Fibroblast of villous mesenchyme (primary cell): Measurements from ENCODE around the gene USP20. TPM values are rescaled to one million over a fixed set of nuclear protein-coding genes. Genes with fewer than 3 reads are reported as not detected.

Experiments used
- DNase-seq: peaks from one replicate; pipeline ENCODE4 v3.0.0-alpha.2; 2010; ENCODE audit warnings: low read depth
- H3K4me3 ChIP-seq: 2 replicates; pipeline ENCODE4 v1.5.1; 2011; ENCODE audit warnings: low read depth, mild to moderate bottlenecking, low read length
- total RNA-seq: library from RNA; depleted of rRNA; stranded (reverse); fragments of >200 nt; gene quantifications from 2 replicates; pipeline ENCODE4 v1.2.3, GENCODE V29; 2012
- TF ChIP-seq, protein P1 (sequence below): IDR thresholded peaks from 2 replicates; pipeline ENCODE4 v1.5.1; 2012; ENCODE audit warnings: low read depth, mild to moderate bottlenecking, low read length; ENCODE audit not compliant: insufficient read depth

Gene USP20
- total RNA-seq, 1 donor = 10.4 TPM

- H3K4me3 ChIP-seq = no peak overlapping the region
- DNase-seq = no peak
- TF ChIP-seq, protein P1, sequence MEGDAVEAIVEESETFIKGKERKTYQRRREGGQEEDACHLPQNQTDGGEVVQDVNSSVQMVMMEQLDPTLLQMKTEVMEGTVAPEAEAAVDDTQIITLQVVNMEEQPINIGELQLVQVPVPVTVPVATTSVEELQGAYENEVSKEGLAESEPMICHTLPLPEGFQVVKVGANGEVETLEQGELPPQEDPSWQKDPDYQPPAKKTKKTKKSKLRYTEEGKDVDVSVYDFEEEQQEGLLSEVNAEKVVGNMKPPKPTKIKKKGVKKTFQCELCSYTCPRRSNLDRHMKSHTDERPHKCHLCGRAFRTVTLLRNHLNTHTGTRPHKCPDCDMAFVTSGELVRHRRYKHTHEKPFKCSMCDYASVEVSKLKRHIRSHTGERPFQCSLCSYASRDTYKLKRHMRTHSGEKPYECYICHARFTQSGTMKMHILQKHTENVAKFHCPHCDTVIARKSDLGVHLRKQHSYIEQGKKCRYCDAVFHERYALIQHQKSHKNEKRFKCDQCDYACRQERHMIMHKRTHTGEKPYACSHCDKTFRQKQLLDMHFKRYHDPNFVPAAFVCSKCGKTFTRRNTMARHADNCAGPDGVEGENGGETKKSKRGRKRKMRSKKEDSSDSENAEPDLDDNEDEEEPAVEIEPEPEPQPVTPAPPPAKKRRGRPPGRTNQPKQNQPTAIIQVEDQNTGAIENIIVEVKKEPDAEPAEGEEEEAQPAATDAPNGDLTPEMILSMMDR = no peak
These were observed 26.2 kb downstream of the USP20 start for GRCh38 chr9:129861447-129861827.

- peak; percentile 85 for DNase-seq
- TF ChIP-seq, protein P1 = no peak
- no peak overlapping the region for H3K4me3 ChIP-seq
These were observed 27.9 kb downstream of the USP20 start for GRCh38 chr9:129863059-129863690.

- H3K4me3 ChIP-seq = no peak overlapping the region
- DNase-seq = no peak
- TF ChIP-seq, protein P1 = no peak
These were observed 29.9 kb downstream of the USP20 start for GRCh38 chr9:129864991-129865647.

DNA sequence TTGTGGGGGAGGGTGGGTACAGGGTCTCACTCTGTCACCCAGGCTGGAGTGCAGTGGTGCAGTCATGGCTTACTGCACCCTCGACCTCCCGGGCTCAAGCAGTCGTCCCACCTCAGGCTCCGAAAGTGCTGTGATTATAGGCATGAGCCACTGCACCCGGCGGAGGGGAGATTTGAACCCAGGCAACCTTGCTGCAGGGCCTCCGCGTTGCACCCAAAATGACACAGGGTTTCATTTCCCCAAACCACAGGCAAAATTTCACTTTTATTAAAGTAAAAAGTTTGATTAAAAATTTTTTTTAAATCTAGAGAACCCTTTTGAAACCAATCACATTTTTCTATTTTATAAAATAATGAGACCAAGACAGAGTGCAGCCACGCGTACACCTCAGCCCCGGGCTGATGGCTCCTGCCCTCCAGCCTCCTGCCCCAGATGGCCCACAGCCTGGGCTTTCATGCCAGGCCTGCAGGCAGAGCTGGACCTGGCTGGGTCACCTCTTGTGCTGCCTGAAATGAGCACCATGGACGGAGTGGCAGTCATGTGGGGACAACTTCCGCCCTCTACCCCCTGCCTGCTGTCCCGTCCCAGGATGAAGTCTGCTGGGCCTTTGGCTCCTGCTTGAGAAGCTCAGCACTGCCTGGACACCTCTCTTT is 30.5 kb downstream of the USP20 start:
- TF ChIP-seq, protein P1 = no peak
- no peak overlapping the region for H3K4me3 ChIP-seq
- DNase-seq = no peak

DNA sequence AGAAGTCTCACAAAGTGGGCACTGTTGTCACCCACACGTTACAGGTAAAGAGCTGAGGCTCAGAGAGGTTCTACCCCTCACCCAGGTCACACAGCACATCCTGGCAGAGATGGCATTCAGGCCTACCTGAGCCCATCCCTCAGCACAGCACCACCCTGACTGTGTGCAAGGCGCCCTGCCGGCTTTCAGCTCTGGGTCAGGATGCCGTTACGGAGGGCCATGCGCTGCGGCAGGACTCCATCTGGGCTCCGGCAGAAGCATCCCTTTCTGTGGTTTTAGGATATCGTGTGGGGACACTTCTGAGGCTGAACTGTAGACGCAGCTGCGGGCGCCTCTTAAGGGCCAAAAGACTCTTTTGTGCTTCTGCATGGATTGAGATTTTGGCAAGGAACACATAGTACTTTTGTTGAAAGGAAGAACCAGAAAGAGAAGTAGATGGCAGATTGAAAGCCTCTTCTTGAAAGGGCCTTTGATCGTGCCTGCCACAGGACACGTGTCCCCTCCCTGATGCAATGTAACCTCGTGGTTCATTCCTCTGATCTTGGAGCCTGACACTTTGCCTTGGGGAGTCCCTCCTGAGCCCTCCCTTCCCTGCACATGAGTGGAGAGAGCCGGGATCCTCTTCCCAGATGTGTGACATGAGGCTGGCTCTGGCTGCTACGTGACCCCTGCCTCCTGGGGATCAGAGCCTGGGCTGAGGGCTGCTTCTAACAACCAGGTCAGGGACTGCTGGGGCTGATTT is 31.3 kb downstream of the USP20 start:
- TF ChIP-seq, protein P1 = no peak
- DNase-seq = no peak
- H3K4me3 ChIP-seq = no peak overlapping the region

DNA sequence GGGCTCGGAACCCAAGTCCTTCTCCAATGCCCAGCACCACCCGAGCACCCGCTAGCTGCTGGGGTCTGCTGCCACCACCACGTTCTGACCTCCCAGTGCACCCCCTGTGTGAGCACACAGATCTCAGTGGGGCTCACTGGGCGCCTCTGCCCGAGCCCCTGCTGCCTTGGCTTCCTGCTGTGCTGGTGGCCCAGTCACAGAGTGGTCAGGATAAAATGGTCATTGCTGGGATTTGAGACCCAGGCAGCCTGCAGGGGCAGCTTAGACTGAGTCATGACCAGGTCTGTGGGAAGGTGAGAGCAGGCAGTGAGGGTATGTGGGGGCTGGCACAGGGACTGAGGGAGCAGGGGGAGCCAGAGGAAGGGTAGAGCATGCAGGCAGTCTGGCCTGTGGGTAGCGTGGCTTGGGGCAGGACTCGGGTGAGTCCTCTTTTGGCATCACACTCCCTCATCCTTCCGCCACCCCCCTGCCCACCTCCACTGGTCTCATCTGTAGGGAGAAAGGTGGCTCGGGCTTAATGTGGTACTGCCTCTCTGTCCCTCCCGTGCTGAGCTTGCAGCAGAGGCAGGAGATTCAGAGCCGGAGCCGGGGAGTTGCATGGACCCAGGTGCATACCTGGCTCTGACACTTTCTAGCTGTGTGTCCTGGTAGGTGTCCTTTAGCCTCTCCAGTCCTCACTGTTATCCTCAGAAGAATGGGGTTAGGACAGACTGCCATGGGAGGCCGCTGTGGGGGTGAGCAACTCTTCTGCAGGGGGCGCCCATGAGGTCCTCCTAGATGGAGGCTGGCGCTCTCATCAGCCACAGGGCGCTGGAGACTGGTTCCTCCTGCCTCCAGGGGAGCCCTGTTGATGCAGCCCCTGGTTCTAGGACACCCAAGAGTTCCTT is 32.1 kb downstream of the USP20 start:
- H3K4me3 ChIP-seq = no peak overlapping the region
- no peak for DNase-seq
- TF ChIP-seq, protein P1 = no peak
